Activated naive CD8-positive, alpha-beta T cell treated with anti-CD3 and anti-CD28 coated beads, Interleukin-2, amount 10 ng/mL, durations not matched to agents 7 days and 5 days (primary cell): ENCODE measurements around the gene CDC37L1. TPM values are rescaled to one million over a fixed set of nuclear protein-coding genes. Genes with fewer than 3 reads are reported as not detected.

Source experiments
- ATAC-seq: fragments of 150-1000 bp; cut with Tn5 transposase; one replicate; pipeline ENCODE4 v1.10.0; 2021; ENCODE audit warnings: low read depth, moderate library complexity
- POLR2A ChIA-PET: fragments of 350-600 bp; sonication (Branson Sonifier 250); formaldehyde crosslinking; loops from one replicate; lab custom pipeline; 2021; ENCODE audit warnings: antibody characterized with exemption; lab: Charles Lee
- DNase-seq: peaks from one replicate; pipeline ENCODE4 v3.0.0; 2021
- H3K27ac Mint-ChIP-seq: one replicate; pipeline ENCODE4 v1.8.0; 2022; ENCODE audit warnings: mild to moderate bottlenecking, mixed read lengths
- H3K27me3 Mint-ChIP-seq: one replicate; pipeline ENCODE4 v1.8.0; 2022; ENCODE audit warnings: mild to moderate bottlenecking, moderate library complexity, mixed read lengths
- H3K36me3 Mint-ChIP-seq: one replicate; pipeline ENCODE4 v1.8.0; 2021; ENCODE audit warnings: mild to moderate bottlenecking, mixed read lengths
- H3K4me1 Mint-ChIP-seq: one replicate; pipeline ENCODE4 v1.8.0; 2021; ENCODE audit warnings: mixed read lengths
- H3K4me3 Mint-ChIP-seq: one replicate; pipeline ENCODE4 v1.8.0; 2022; ENCODE audit warnings: mild to moderate bottlenecking, moderate library complexity, mixed read lengths
- H3K9me3 Mint-ChIP-seq: one replicate; pipeline ENCODE4 v1.8.0; 2021; ENCODE audit warnings: mixed read lengths
- total RNA-seq, 2 experiments: library from RNA; stranded (reverse); gene quantifications; one replicate each; pipeline ENCODE4 v1.2.3, GENCODE V29; 2021

Gene CDC37L1
- total RNA-seq, 2 experiments from 2014 or later: 14.4 to 14.6 TPM

DNA sequence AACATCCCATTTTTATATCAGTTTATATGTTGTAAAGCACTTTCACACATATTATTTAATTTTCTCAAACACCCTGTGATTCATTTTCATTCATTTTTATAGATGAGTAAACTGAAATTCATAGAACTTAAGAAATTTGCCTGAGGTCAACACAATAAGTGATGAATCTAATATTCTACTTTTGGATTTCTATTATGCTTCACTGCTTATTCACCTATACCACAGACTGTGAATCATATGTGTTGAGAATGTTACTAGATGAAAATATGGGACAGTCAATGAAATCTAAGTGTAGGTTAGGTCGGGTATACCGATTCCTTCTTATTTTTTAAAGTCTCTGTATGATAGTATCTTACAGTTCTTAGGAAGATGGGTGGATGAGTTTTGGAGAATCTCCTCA is 24.8 kb downstream of the CDC37L1 start:
- H3K4me3 Mint-ChIP-seq: no peak overlapping the region
- H3K27me3 Mint-ChIP-seq: no peaks in the 10 kb centered on the region
- H3K9me3 Mint-ChIP-seq: no peaks in the 10 kb centered on the region
- DNase-seq: no peak
- H3K36me3 Mint-ChIP-seq: peaks cover 42% of the 10 kb centered on the region
- H3K27ac Mint-ChIP-seq: no peak overlapping the region
- ATAC-seq: no peak
- peaks cover 5% of the 10 kb centered on the region for H3K4me1 Mint-ChIP-seq
- POLR2A ChIA-PET: no interaction called here

DNA sequence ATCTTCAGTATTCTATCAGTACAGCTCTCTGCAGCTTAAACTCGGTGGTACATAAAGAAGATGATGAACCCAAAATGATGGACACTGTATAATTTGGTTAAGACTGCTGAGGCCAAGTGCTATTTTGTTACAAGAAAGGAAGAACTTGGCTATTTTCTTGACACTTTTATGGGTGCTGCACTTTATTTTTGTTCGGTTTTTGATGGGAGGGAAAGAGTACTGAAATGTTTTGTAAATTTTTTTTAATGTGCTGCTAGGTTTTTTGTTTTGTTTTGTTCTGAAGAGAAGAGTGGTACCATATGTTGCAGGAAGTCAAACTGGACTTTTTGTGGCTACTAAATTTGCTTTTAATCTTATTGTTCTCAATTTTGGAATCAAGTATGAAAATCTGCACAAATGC is 26.7 kb downstream of the CDC37L1 start:
- POLR2A ChIA-PET: no interaction called here
- peaks cover 46% of the 10 kb centered on the region for H3K36me3 Mint-ChIP-seq

DNA sequence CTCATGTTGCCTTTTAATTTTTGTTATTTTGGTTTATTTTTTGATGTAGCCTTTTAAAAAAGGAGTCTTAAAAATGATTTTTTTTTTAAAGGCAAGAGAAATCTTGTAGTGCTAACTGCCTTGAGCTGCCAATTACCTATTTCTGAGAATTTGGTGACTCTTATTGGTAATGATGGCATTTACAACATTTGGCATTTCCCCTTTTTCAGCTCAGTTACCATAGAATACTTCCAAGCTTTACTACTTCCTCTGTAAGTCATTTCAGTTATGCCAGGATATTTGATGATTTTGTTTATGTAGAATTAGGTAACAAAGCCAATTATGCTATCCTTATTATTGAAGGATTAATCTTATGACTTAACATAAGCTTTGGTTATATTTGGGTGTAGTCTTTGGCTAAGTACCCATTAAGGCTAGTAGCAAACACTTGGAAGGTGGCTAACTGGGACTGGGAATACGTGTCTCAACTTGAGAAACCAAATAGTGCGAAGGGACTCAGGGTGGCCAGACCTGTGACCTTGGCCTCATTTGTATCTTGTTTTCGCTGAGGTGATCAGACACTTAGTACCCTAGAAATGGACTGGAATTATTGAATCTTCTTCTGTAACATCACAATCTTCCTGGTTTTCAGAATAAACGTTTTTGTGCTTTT is 27.7 kb downstream of the CDC37L1 start:
- no peak overlapping the region for H3K27ac Mint-ChIP-seq
- ATAC-seq: no peak
- POLR2A ChIA-PET: no interaction called here
- no peak overlapping the region for H3K4me3 Mint-ChIP-seq
- no peaks in the 10 kb centered on the region for H3K27me3 Mint-ChIP-seq
- peaks cover 5% of the 10 kb centered on the region for H3K4me1 Mint-ChIP-seq
- DNase-seq: no peak
- peaks cover 40% of the 10 kb centered on the region for H3K36me3 Mint-ChIP-seq
- no peaks in the 10 kb centered on the region for H3K9me3 Mint-ChIP-seq

More for the DNA sequence above, 26.7 kb downstream of the CDC37L1 start:
- ATAC-seq: no peak
- H3K4me1 Mint-ChIP-seq: peaks cover 5% of the 10 kb centered on the region
- no peak overlapping the region for H3K27ac Mint-ChIP-seq
- H3K4me3 Mint-ChIP-seq: no peak overlapping the region
- no peaks in the 10 kb centered on the region for H3K27me3 Mint-ChIP-seq
- DNase-seq: no peak
- H3K9me3 Mint-ChIP-seq: no peaks in the 10 kb centered on the region

DNA sequence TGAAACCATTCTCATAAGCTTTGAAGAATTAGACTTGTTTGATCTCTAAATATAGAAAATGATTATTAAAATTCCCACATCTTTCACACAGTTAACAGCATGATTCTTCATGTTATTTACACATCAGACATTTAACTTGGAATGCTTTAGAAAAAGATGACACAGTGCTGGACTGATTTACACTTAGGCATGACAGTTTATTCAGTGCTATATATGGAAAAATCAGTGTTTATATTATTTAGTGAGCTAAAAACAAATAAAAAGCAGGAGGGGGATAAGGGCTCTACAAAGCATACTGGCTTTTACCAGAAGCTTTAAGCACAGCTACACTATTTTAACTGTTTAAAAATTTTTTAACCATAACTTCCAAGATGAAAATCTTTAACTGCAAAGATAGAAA is 30.0 kb downstream of the CDC37L1 start:
- Mint-ChIP-seq H3K27me3 (no peaks in the 10 kb centered on the region), H3K4me3 (no peak overlapping the region), H3K27ac (no peak overlapping the region), H3K36me3 (peaks cover 36% of the 10 kb centered on the region), H3K9me3 (peaks cover 4% of the 10 kb centered on the region), H3K4me1 (peaks cover 5% of the 10 kb centered on the region)
- POLR2A ChIA-PET: interaction anchor here (0.8 kb wide), 1 partner anchor 28 kb away, joined by 3 read pairs; no protein-coding TSS in a partner anchor
- ATAC-seq: no peak
- no peak for DNase-seq

DNA sequence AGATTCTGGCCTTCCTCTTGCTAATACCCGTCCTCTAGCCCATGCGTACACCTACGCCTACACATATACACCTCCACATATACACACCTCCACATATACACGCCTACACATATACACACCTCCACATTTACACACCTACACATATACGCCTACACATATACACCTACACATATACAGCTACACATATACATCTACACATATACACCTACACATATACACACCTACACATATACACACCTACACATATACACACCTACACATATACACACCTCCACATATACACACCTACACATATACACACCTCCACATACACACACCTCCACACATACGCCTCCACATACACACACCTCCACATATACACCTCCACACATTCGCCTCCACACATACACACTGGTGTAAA is 34.5 kb downstream of the CDC37L1 start:
- Mint-ChIP-seq H3K4me3 (no peak overlapping the region), H3K36me3 (peaks cover 38% of the 10 kb centered on the region), H3K27ac (peak overlapping the region; percentile 1), H3K4me1 (no peaks in the 10 kb centered on the region), H3K9me3 (peaks cover 4% of the 10 kb centered on the region), H3K27me3 (no peaks in the 10 kb centered on the region)
- POLR2A ChIA-PET: no interaction called here
- ATAC-seq (no peak), DNase-seq (no peak)

DNA sequence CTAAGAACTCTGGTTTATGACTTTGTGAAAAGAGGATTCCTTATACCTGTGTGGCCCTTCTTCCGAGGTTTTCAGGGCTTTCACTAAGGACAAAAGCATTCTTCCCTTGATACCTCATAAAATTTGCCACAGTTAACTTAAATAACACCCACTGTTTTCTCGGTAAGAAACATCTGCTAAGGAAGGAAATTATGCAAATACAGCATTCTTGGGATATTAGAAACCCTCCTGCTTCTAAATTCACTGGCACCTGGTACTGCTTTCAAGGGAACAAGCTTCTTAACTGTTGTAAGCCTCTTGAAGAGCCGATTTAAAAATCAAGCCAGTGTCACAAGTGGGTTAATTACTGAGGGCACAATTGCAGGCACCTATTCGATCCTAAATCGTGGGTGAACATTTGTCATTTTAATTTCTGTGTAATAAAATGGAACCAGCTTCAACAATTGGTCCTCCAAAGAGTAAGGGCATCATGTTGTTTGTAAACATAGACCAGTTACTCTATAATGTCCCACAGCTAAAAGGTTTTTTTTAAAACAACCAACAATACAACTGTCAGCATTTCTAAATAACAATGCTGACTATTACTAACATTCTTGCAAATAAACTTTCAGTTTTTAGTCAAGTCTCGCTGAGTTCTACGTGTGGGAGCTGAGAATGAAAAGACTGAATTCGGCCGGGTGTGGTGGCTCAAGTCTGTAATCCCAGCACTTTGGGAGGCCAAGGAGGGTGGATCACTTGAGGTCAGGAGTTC is 35.1 kb downstream of the CDC37L1 start:
- no peaks in the 10 kb centered on the region for H3K4me1 Mint-ChIP-seq
- ATAC-seq (no peak), DNase-seq (no peak)
- H3K9me3 Mint-ChIP-seq: peaks cover 4% of the 10 kb centered on the region
- POLR2A ChIA-PET: no interaction called here
- H3K27ac Mint-ChIP-seq: no peak overlapping the region
- H3K4me3 Mint-ChIP-seq: no peak overlapping the region
- no peaks in the 10 kb centered on the region for H3K27me3 Mint-ChIP-seq
- H3K36me3 Mint-ChIP-seq: peaks cover 36% of the 10 kb centered on the region

DNA sequence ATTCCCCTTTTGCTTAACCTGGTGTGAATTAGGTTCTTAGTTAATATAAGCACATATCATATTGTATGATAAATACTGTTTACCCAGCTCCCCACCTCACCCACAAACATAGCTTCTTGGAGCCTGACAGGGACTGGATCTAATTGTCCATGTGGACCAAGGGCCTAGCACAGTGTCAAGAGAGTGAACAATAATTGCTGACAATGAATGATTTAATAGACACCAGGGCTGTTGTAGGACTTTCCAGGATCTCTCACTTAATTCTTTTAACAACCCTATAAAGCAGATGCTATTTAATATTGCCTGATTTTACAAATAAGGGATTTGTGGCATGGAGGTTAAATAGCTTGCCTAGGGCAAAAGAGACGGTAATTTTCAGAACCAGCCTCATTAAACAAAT is 36.8 kb downstream of the CDC37L1 start:
- no peak overlapping the region for H3K27ac Mint-ChIP-seq
- H3K36me3 Mint-ChIP-seq: peaks cover 38% of the 10 kb centered on the region
- H3K4me3 Mint-ChIP-seq: no peak overlapping the region
- no peak for DNase-seq
- POLR2A ChIA-PET: no interaction called here
- ATAC-seq: no peak
- H3K4me1 Mint-ChIP-seq: no peaks in the 10 kb centered on the region
- H3K27me3 Mint-ChIP-seq: no peaks in the 10 kb centered on the region
- H3K9me3 Mint-ChIP-seq: peaks cover 4% of the 10 kb centered on the region

DNA sequence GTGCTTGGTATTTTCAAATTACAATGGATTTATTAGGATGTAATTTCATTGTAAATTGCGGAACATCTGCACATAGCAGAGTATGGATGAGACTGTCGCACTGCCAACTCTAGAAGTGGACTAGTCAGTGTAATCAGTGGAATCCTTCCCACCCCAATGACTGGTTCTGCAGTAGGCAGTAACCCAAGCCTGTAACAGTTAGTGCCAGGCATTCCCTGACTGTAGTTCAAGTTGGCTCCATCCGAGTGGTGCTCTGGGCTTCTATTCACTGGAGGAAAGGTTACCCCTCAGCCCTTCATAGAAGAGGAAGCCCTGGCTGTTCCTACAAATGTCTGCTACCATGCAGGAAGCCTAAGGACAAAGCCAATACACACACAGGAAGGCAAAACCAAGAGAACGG is 38.4 kb downstream of the CDC37L1 start:
- Mint-ChIP-seq H3K4me1 (no peaks in the 10 kb centered on the region), H3K4me3 (no peak overlapping the region), H3K27ac (no peak overlapping the region), H3K27me3 (no peaks in the 10 kb centered on the region), H3K9me3 (peaks cover 4% of the 10 kb centered on the region), H3K36me3 (peaks cover 42% of the 10 kb centered on the region)
- POLR2A ChIA-PET: no interaction called here
- ATAC-seq: no peak
- DNase-seq: no peak

DNA sequence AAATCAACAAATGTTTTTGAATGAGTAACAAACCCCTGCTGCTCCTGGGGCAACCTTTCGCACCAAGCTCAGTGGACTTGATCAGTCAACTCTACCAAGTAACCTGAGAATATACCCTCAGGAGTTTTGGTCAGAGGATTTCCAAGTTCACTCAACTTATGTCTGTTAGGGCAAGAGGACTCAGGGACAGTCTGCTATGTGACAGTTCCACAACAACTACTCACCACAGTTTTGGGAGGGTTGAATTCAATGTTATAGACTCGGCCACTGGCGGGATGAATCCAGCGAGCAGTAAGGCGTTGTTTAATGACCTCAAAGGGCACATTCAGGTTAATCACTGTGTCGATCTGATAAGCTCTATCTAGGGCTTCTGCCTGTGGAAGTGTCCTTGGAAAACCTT is 39.5 kb downstream of the CDC37L1 start:
- H3K9me3 Mint-ChIP-seq: peaks cover 2% of the 10 kb centered on the region
- POLR2A ChIA-PET: no interaction called here
- H3K4me1 Mint-ChIP-seq: no peaks in the 10 kb centered on the region
- no peak for DNase-seq
- H3K27ac Mint-ChIP-seq: no peak overlapping the region
- ATAC-seq: no peak
- H3K36me3 Mint-ChIP-seq: peaks cover 37% of the 10 kb centered on the region
- H3K4me3 Mint-ChIP-seq: no peak overlapping the region
- H3K27me3 Mint-ChIP-seq: no peaks in the 10 kb centered on the region

DNA sequence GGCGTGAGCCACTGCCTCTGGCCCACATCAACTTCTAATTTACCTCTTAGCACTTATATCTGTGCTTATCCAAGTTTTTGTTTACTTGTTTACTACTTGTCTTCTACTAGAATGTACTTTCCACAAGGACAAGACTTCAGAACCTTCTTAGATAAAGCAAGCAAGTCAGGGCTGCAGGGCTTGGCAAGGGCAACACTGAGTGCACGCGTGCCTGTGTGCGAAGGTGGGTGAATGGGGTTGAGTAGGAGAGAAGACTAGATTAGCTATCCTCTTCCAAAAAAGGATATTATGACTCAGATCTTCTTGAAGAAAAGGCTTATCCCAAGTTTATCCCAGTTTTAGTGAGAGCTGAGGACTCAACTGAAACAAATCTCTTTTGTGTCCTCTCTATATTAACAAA is 42.4 kb downstream of the CDC37L1 start:
- no peak overlapping the region for H3K27ac Mint-ChIP-seq
- no peak overlapping the region for H3K4me3 Mint-ChIP-seq
- no peaks in the 10 kb centered on the region for H3K9me3 Mint-ChIP-seq
- POLR2A ChIA-PET: no interaction called here
- peaks cover 48% of the 10 kb centered on the region for H3K36me3 Mint-ChIP-seq
- peaks cover 13% of the 10 kb centered on the region for H3K4me1 Mint-ChIP-seq
- H3K27me3 Mint-ChIP-seq: no peaks in the 10 kb centered on the region
- no peak for ATAC-seq
- DNase-seq: no peak

DNA sequence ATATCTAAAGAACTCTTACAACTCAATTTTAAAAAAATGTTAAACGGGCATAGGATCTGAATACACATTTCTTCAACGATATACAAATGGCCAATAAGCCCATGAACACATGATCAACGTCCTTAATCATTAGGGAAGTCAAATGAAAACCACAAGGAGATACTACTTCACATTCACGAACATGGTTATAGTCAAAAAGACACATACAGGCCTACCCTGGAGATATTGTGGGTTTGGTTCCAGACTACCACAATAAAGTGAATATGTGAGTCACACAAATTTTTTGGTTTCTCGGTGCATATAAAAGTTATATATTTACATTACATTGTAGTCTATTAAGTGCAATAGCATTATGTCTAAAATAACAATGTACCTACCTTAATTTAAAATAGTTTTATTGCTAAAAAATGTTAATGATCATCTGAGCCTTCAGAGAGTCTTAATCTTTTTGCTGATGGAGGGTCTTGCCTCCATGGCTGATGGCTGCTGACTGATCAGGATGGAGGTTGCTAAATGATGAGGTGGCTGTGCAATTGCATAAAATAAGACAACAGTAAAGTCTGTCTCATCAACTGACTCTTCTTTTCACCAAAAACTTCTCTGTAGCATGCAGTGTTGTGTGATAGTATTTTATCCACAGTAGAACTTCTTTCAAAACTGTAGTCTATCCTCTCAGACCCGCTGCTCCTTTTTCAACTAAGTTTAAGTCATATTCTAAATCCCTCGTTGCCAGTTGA is 46.5 kb downstream of the CDC37L1 start:
- H3K9me3 Mint-ChIP-seq: no peaks in the 10 kb centered on the region
- no peak overlapping the region for H3K4me3 Mint-ChIP-seq
- H3K4me1 Mint-ChIP-seq: peaks cover 17% of the 10 kb centered on the region
- DNase-seq: no peak
- no peaks in the 10 kb centered on the region for H3K27me3 Mint-ChIP-seq
- ATAC-seq: no peak
- POLR2A ChIA-PET: no interaction called here
- peaks cover 44% of the 10 kb centered on the region for H3K36me3 Mint-ChIP-seq
- H3K27ac Mint-ChIP-seq: no peak overlapping the region

DNA sequence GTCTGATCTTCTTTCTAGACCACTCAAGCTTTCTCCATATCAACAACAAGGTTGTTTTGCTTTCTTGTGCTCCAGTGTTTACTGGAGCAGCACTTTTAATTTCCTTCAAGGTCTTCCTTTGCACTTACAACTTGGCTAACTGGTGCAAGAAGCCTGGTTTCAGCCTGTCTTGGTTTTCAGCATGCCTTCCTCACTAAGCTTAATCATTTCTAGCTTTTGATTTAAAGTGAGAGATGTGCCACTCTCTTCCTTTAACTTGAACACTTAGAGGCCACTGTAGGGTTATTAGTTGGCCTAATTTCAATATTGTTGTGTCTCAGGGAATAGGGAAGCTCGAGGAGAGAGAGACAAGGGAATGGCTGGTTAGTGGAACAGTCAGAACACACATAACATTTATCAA is 48.2 kb downstream of the CDC37L1 start:
- H3K4me1 Mint-ChIP-seq: peaks cover 17% of the 10 kb centered on the region
- peaks cover 41% of the 10 kb centered on the region for H3K36me3 Mint-ChIP-seq
- H3K27ac Mint-ChIP-seq: no peak overlapping the region
- H3K4me3 Mint-ChIP-seq: no peak overlapping the region
- POLR2A ChIA-PET: no interaction called here
- H3K9me3 Mint-ChIP-seq: no peaks in the 10 kb centered on the region
- H3K27me3 Mint-ChIP-seq: no peaks in the 10 kb centered on the region
- no peak for DNase-seq
- no peak for ATAC-seq

DNA sequence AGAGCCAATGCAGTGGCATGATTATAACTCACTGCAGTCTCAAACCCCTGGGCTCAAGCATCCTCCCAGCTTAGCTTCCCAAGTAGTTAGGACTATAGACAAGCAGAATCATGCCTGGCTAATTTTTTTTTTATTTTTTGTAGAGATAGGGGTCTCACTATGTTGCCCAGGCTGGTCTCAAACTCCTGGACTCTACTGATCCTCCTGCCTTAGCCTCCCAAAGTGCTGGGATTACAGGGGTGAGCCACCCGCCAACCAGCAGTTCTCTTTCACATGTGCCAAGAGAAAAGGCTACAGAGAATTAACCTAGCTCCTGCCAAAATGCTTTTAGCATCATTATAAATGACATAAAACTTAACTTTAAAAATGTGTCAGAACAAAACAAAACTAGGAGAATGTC is 53.5 kb downstream of the CDC37L1 start:
- Mint-ChIP-seq H3K27ac (no peak overlapping the region), H3K27me3 (no peaks in the 10 kb centered on the region), H3K36me3 (peaks cover 20% of the 10 kb centered on the region), H3K4me3 (no peak overlapping the region), H3K4me1 (peaks cover 19% of the 10 kb centered on the region), H3K9me3 (no peaks in the 10 kb centered on the region)
- POLR2A ChIA-PET: no interaction called here
- DNase-seq: no peak
- ATAC-seq: no peak
